Measurements from ENCODE around the gene NRG3.

Gene NRG3

DNA sequence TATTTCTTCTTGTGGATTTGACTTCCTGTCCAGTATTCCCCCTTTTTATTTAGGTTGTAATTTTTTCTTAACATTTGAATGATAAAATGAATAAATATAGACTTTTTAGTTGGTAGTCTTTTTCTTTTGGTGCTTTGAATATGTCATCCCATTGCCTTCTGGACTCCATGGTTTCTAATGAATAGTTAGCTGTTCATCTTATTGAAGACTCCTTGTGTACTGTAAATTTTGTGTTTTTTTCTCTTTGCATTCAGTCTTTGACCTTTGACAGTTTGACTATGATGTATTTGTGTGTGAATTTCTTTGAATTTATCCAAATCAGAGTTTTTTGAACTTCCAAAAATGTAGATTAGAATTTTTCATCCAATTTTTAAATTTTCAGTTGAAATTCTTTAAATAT is 554.3 kb downstream of the NRG3 start:
- no peak overlapping the region for H3K4me3 ChIP-seq (replicated peaks; ENCODE audit: low read depth, low read length)
- TF ChIP-seq, protein P1, sequence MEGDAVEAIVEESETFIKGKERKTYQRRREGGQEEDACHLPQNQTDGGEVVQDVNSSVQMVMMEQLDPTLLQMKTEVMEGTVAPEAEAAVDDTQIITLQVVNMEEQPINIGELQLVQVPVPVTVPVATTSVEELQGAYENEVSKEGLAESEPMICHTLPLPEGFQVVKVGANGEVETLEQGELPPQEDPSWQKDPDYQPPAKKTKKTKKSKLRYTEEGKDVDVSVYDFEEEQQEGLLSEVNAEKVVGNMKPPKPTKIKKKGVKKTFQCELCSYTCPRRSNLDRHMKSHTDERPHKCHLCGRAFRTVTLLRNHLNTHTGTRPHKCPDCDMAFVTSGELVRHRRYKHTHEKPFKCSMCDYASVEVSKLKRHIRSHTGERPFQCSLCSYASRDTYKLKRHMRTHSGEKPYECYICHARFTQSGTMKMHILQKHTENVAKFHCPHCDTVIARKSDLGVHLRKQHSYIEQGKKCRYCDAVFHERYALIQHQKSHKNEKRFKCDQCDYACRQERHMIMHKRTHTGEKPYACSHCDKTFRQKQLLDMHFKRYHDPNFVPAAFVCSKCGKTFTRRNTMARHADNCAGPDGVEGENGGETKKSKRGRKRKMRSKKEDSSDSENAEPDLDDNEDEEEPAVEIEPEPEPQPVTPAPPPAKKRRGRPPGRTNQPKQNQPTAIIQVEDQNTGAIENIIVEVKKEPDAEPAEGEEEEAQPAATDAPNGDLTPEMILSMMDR (IDR thresholded peaks at IDR 0.05; ENCODE audit: low read depth, low read length, missing control alignments) = no peak
- no peak for DNase-seq (ENCODE audit: extremely low read depth, low read depth)

DNA sequence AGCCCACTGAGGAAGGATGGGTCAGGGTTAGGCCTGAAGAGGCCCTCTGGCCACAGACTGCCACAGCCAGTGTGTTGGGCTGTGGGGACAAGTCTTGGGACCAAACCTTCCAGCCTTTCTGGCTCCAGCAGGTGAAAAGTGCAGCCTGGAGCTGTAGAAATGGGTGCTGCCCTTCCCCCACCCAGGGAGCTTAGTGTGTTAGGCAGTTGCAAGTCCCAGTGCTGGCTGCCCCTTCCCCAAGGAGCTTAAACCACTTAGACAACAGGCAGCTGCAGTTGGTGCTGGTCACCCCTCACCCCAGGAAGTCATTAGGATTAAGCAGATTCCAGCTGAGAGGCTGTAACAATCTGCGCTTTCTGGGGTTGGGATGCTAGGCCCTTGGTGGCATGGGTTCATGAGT is 563.3 kb downstream of the NRG3 start:
- DNase-seq (ENCODE audit: extremely low read depth, low read depth) = no peak
- no peak overlapping the region for H3K4me3 ChIP-seq (replicated peaks; ENCODE audit: low read depth, low read length)
- TF ChIP-seq, protein P1 (IDR thresholded peaks at IDR 0.05; ENCODE audit: low read depth, low read length, missing control alignments) = no peak

DNA sequence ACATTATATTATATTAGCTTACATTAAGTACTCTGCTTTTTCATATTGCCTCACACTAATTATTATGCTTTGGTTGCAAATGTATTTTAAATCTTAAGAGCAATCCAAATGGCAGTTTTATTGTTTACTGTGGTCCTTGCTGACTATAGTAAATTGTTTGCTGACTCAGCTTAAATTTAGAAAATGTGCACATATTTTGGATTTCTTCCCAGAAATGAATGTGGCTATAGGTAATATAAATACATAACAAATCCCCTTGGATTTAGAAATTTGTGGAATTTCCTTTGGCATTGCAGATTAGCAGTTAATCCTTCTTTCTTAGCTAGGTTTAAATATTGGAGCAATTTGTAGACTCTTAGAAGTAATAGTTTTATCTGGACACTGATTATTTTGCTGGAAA is 565.8 kb downstream of the NRG3 start:
- DNase-seq (ENCODE audit: extremely low read depth, low read depth) = no peak
- no peak overlapping the region for H3K4me3 ChIP-seq (replicated peaks; ENCODE audit: low read depth, low read length)
- TF ChIP-seq, protein P1 (IDR thresholded peaks at IDR 0.05; ENCODE audit: low read depth, low read length, missing control alignments) = no peak

DNA sequence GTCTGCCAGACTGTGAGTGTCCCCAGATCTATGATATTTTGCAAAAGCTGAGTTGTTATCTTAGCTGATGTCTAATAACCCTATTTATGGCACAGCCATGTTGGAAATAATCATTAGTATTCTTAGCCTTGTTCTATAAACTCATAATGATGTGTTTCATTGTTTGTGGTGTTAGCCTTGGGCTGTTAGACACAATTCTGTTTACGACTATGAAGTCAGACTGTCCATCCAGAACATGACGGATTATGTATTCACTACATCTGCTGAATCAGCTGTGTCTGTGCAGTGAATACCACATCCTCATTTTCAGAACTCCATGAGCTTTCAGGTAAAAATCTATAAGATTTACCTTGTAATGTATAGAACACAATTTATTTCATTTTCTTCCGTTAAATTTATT is 577.1 kb downstream of the NRG3 start:
- TF ChIP-seq, protein P1 (IDR thresholded peaks at IDR 0.05; ENCODE audit: low read depth, low read length, missing control alignments) = no peak
- no peak overlapping the region for H3K4me3 ChIP-seq (replicated peaks; ENCODE audit: low read depth, low read length)
- DNase-seq (ENCODE audit: extremely low read depth, low read depth) = no peak

DNA sequence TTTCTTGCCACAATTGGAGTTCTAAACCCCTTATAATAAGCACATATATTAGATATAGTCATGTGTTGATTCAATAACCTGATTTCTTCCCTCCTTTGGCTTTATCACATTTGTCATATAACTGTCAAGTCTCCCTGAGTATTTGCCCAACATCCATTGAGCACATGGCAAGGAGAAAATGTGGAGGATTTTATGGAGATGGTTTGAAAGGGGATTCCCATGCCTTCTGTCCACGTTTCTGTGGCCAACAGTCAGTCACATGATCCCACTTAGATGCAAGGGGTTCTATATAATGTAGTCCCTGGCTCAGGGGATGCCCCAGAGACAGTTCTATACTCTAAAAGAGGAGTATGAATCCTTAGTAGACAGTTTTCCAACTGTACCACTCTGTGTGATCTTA is 577.7 kb downstream of the NRG3 start:
- H3K4me3 ChIP-seq (replicated peaks; ENCODE audit: low read depth, low read length) = no peak overlapping the region
- TF ChIP-seq, protein P1 (IDR thresholded peaks at IDR 0.05; ENCODE audit: low read depth, low read length, missing control alignments) = no peak
- no peak for DNase-seq (ENCODE audit: extremely low read depth, low read depth)

DNA sequence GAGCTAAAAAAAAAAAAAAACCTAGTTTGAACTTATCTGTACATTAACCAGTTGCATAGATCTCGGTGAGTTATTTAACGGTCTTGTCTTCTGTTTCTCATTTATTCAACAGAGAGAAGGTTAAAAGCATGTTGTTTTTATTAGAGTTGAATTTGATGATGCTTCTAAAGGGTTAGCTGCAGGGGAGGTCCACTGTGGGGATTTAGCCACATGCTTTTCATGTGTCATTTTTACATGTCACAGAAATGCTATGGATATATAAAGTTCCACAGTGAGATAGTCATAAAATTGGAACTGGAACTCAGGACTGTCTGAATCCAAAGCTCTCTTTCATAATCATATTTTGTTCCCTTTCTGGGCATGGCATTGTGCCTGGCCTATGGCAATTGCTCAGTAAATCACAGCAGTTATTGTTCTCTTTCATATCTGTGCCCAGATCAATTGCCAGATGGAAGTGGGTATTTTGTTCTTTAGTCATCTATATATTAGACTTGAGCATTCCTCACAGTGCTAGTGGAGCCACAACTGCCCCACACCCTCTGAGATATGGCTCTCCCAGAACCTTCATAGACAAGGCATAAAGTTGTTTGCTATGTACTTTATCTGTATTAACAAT is 578.8 kb downstream of the NRG3 start:
- DNase-seq (ENCODE audit: extremely low read depth, low read depth) = no peak
- TF ChIP-seq, protein P1 (IDR thresholded peaks at IDR 0.05; ENCODE audit: low read depth, low read length, missing control alignments) = no peak
- no peak overlapping the region for H3K4me3 ChIP-seq (replicated peaks; ENCODE audit: low read depth, low read length)
